ENCODE results near the gene CNDP2.

- TF ChIP-seq CTCF (IDR thresholded peaks at IDR 0.05) (no peak), POLR2A (IDR thresholded peaks at IDR 0.05) (no peak)
Measured at GRCh38 chr18:74463983-74464382, 32.2 kb upstream of the CNDP2 start.

Measured in adrenal gland (tissue), 5 donors.